ENCODE measurements around the gene MMD2.

The MMD2 gene

GRCh38 chr7:4959306-4959705, 319 bp upstream of the MMD2 start:
- H3K4me3 ChIP-seq (ENCODE audit: low read depth in 1 of 2, low read length in 2 of 2) = no peak overlapping the region

GRCh38 chr7:4957847-4958476, 1.0 kb downstream of the MMD2 start:
- H3K36me3 ChIP-seq (ENCODE audit: control insufficient read depth in 1 of 2, insufficient read depth in 2 of 2, low read length in 2 of 2) = no peaks in the 10 kb centered on the region
- H3K27me3 ChIP-seq (ENCODE audit: control insufficient read depth in 1 of 2, insufficient read depth in 2 of 2, low read length in 2 of 2) = peaks cover 11% of the 10 kb centered on the region in 2 donors
- H3K27ac ChIP-seq (ENCODE audit: low read depth, low read length) = no peak overlapping the region
- no peaks in the 10 kb centered on the region for H3K4me1 ChIP-seq (ENCODE audit: control insufficient read depth in 1 of 2, insufficient read depth in 2 of 2, low read length in 2 of 2)
- no peak overlapping the region for H3K4me3 ChIP-seq (ENCODE audit: low read depth in 1 of 2, low read length in 2 of 2)
- H3K9me3 ChIP-seq (ENCODE audit: control insufficient read depth in 1 of 2, low read length in 2 of 2) = no peaks in the 10 kb centered on the region
- H3K9ac ChIP-seq (ENCODE audit: low read depth in 1 of 2, low read length in 2 of 2) = no peak overlapping the region

More at GRCh38 chr7:4959306-4959705, 319 bp upstream of the MMD2 start:
- peaks cover 11 to 15% of the 10 kb centered on the region in 2 donors for H3K27me3 ChIP-seq (ENCODE audit: control insufficient read depth in 1 of 2, insufficient read depth in 2 of 2, low read length in 2 of 2)
- no peak overlapping the region for H3K9ac ChIP-seq (ENCODE audit: low read depth in 1 of 2, low read length in 2 of 2)
- no peaks in the 10 kb centered on the region for H3K9me3 ChIP-seq (ENCODE audit: control insufficient read depth in 1 of 2, low read length in 2 of 2)
- no peak overlapping the region for H3K27ac ChIP-seq (ENCODE audit: low read depth, low read length)
- H3K36me3 ChIP-seq (ENCODE audit: control insufficient read depth in 1 of 2, insufficient read depth in 2 of 2, low read length in 2 of 2) = no peaks in the 10 kb centered on the region
- H3K4me1 ChIP-seq (ENCODE audit: control insufficient read depth in 1 of 2, insufficient read depth in 2 of 2, low read length in 2 of 2) = no peaks in the 10 kb centered on the region

- H3K36me3 ChIP-seq (ENCODE audit: control insufficient read depth in 1 of 2, insufficient read depth in 2 of 2, low read length in 2 of 2) = no peaks in the 10 kb centered on the region
- H3K9ac ChIP-seq (ENCODE audit: low read depth in 1 of 2, low read length in 2 of 2) = no peak overlapping the region
- H3K4me3 ChIP-seq (ENCODE audit: low read depth in 1 of 2, low read length in 2 of 2) = no peak overlapping the region
- H3K27ac ChIP-seq (ENCODE audit: low read depth, low read length) = no peak overlapping the region
- H3K4me1 ChIP-seq (ENCODE audit: control insufficient read depth in 1 of 2, insufficient read depth in 2 of 2, low read length in 2 of 2) = no peaks in the 10 kb centered on the region
- no peaks in the 10 kb centered on the region for H3K27me3 ChIP-seq (ENCODE audit: control insufficient read depth in 1 of 2, insufficient read depth in 2 of 2, low read length in 2 of 2)
- peaks cover 0 to 3% of the 10 kb centered on the region in 2 donors for H3K9me3 ChIP-seq (ENCODE audit: control insufficient read depth in 1 of 2, low read length in 2 of 2)
Measured at GRCh38 chr7:4951903-4952636, 6.9 kb downstream of the MMD2 start.

- Histone ChIP-seq H3K9ac (ENCODE audit: low read depth in 1 of 2, low read length in 2 of 2) (no peak overlapping the region), H3K27ac (ENCODE audit: low read depth, low read length) (no peak overlapping the region), H3K27me3 (ENCODE audit: control insufficient read depth in 1 of 2, insufficient read depth in 2 of 2, low read length in 2 of 2) (no peaks in the 10 kb centered on the region), H3K9me3 (ENCODE audit: control insufficient read depth in 1 of 2, low read length in 2 of 2) (peaks cover 0 to 3% of the 10 kb centered on the region in 2 donors), H3K4me3 (ENCODE audit: low read depth in 1 of 2, low read length in 2 of 2) (no peak overlapping the region), H3K36me3 (ENCODE audit: control insufficient read depth in 1 of 2, insufficient read depth in 2 of 2, low read length in 2 of 2) (no peaks in the 10 kb centered on the region), H3K4me1 (ENCODE audit: control insufficient read depth in 1 of 2, insufficient read depth in 2 of 2, low read length in 2 of 2) (no peaks in the 10 kb centered on the region)
Measured at GRCh38 chr7:4951304-4951703, 7.7 kb downstream of the MMD2 start.

- Histone ChIP-seq H3K27ac (ENCODE audit: low read depth, low read length) (no peak overlapping the region), H3K4me1 (ENCODE audit: control insufficient read depth in 1 of 2, insufficient read depth in 2 of 2, low read length in 2 of 2) (no peaks in the 10 kb centered on the region), H3K9ac (ENCODE audit: low read depth in 1 of 2, low read length in 2 of 2) (no peak overlapping the region), H3K36me3 (ENCODE audit: control insufficient read depth in 1 of 2, insufficient read depth in 2 of 2, low read length in 2 of 2) (no peaks in the 10 kb centered on the region), H3K27me3 (ENCODE audit: control insufficient read depth in 1 of 2, insufficient read depth in 2 of 2, low read length in 2 of 2) (no peaks in the 10 kb centered on the region), H3K4me3 (ENCODE audit: low read depth in 1 of 2, low read length in 2 of 2) (no peak overlapping the region), H3K9me3 (ENCODE audit: control insufficient read depth in 1 of 2, low read length in 2 of 2) (peaks cover 0 to 3% of the 10 kb centered on the region in 2 donors)
Measured at GRCh38 chr7:4948402-4948801, 10.6 kb downstream of the MMD2 start.

- H3K4me3 ChIP-seq (ENCODE audit: low read depth in 1 of 2, low read length in 2 of 2) = no peak overlapping the region
- H3K9me3 ChIP-seq (ENCODE audit: control insufficient read depth in 1 of 2, low read length in 2 of 2) = peaks cover 0 to 3% of the 10 kb centered on the region in 2 donors
- no peak overlapping the region for H3K9ac ChIP-seq (ENCODE audit: low read depth in 1 of 2, low read length in 2 of 2)
- no peaks in the 10 kb centered on the region for H3K36me3 ChIP-seq (ENCODE audit: control insufficient read depth in 1 of 2, insufficient read depth in 2 of 2, low read length in 2 of 2)
- H3K27me3 ChIP-seq (ENCODE audit: control insufficient read depth in 1 of 2, insufficient read depth in 2 of 2, low read length in 2 of 2) = no peaks in the 10 kb centered on the region
- no peaks in the 10 kb centered on the region for H3K4me1 ChIP-seq (ENCODE audit: control insufficient read depth in 1 of 2, insufficient read depth in 2 of 2, low read length in 2 of 2)
- H3K27ac ChIP-seq (ENCODE audit: low read depth, low read length) = no peak overlapping the region
Measured at GRCh38 chr7:4945949-4946348, 13.0 kb downstream of the MMD2 start.

- no peak overlapping the region for H3K27ac ChIP-seq (ENCODE audit: low read depth, low read length)
- no peaks in the 10 kb centered on the region for H3K36me3 ChIP-seq (ENCODE audit: control insufficient read depth in 1 of 2, insufficient read depth in 2 of 2, low read length in 2 of 2)
- H3K4me1 ChIP-seq (ENCODE audit: control insufficient read depth in 1 of 2, insufficient read depth in 2 of 2, low read length in 2 of 2) = no peaks in the 10 kb centered on the region
- peaks cover 0 to 3% of the 10 kb centered on the region in 2 donors for H3K9me3 ChIP-seq (ENCODE audit: control insufficient read depth in 1 of 2, low read length in 2 of 2)
- no peaks in the 10 kb centered on the region for H3K27me3 ChIP-seq (ENCODE audit: control insufficient read depth in 1 of 2, insufficient read depth in 2 of 2, low read length in 2 of 2)
- no peak overlapping the region for H3K9ac ChIP-seq (ENCODE audit: low read depth in 1 of 2, low read length in 2 of 2)
- H3K4me3 ChIP-seq (ENCODE audit: low read depth in 1 of 2, low read length in 2 of 2) = no peak overlapping the region
Measured at GRCh38 chr7:4944939-4945338, 14.0 kb downstream of the MMD2 start.

GRCh38 chr7:4943297-4943696, 15.7 kb downstream of the MMD2 start:
- Histone ChIP-seq H3K4me3 (ENCODE audit: low read depth in 1 of 2, low read length in 2 of 2) (no peak overlapping the region), H3K4me1 (ENCODE audit: control insufficient read depth in 1 of 2, insufficient read depth in 2 of 2, low read length in 2 of 2) (no peaks in the 10 kb centered on the region), H3K9me3 (ENCODE audit: control insufficient read depth in 1 of 2, low read length in 2 of 2) (peaks cover 0 to under 1% of the 10 kb centered on the region in 2 donors), H3K36me3 (ENCODE audit: control insufficient read depth in 1 of 2, insufficient read depth in 2 of 2, low read length in 2 of 2) (no peaks in the 10 kb centered on the region), H3K27ac (ENCODE audit: low read depth, low read length) (no peak overlapping the region), H3K27me3 (ENCODE audit: control insufficient read depth in 1 of 2, insufficient read depth in 2 of 2, low read length in 2 of 2) (no peaks in the 10 kb centered on the region), H3K9ac (ENCODE audit: low read depth in 1 of 2, low read length in 2 of 2) (no peak overlapping the region)

- Histone ChIP-seq H3K27me3 (ENCODE audit: control insufficient read depth in 1 of 2, insufficient read depth in 2 of 2, low read length in 2 of 2) (no peaks in the 10 kb centered on the region), H3K27ac (ENCODE audit: low read depth, low read length) (no peak overlapping the region), H3K4me1 (ENCODE audit: control insufficient read depth in 1 of 2, insufficient read depth in 2 of 2, low read length in 2 of 2) (no peaks in the 10 kb centered on the region), H3K9me3 (ENCODE audit: control insufficient read depth in 1 of 2, low read length in 2 of 2) (no peaks in the 10 kb centered on the region), H3K36me3 (ENCODE audit: control insufficient read depth in 1 of 2, insufficient read depth in 2 of 2, low read length in 2 of 2) (no peaks in the 10 kb centered on the region), H3K4me3 (ENCODE audit: low read depth in 1 of 2, low read length in 2 of 2) (no peak overlapping the region), H3K9ac (ENCODE audit: low read depth in 1 of 2, low read length in 2 of 2) (no peak overlapping the region)
Measured at GRCh38 chr7:4939971-4940728, 18.8 kb downstream of the MMD2 start.

GRCh38 chr7:4937411-4937810, 21.6 kb downstream of the MMD2 start:
- H3K27me3 ChIP-seq (ENCODE audit: control insufficient read depth in 1 of 2, insufficient read depth in 2 of 2, low read length in 2 of 2) = no peaks in the 10 kb centered on the region
- H3K27ac ChIP-seq (ENCODE audit: low read depth, low read length) = no peak overlapping the region
- H3K4me1 ChIP-seq (ENCODE audit: control insufficient read depth in 1 of 2, insufficient read depth in 2 of 2, low read length in 2 of 2) = no peaks in the 10 kb centered on the region
- no peak overlapping the region for H3K9ac ChIP-seq (ENCODE audit: low read depth in 1 of 2, low read length in 2 of 2)
- no peak overlapping the region for H3K4me3 ChIP-seq (ENCODE audit: low read depth in 1 of 2, low read length in 2 of 2)
- no peaks in the 10 kb centered on the region for H3K9me3 ChIP-seq (ENCODE audit: control insufficient read depth in 1 of 2, low read length in 2 of 2)
- no peaks in the 10 kb centered on the region for H3K36me3 ChIP-seq (ENCODE audit: control insufficient read depth in 1 of 2, insufficient read depth in 2 of 2, low read length in 2 of 2)

Data from duodenal mucosa (tissue), 2 donors.